Ramos (cell line): ENCODE measurements around the gene ABCA10.
"Not testable (repeated sequence)": the region's sequence is repeated elsewhere in the genome, so short reads cannot be mapped to it uniquely, and the experiment has no call there.

Source experiments
- in situ Hi-C: fragments of 300-500 bp; cut with MboI; formaldehyde crosslinking; loops from one replicate; pipeline ENCODE4 v1.14.3; 2022; ENCODE audit warnings: low sequenced_read_pairs; ENCODE audit not compliant: unreplicated experiment

The ABCA10 gene

DNA sequence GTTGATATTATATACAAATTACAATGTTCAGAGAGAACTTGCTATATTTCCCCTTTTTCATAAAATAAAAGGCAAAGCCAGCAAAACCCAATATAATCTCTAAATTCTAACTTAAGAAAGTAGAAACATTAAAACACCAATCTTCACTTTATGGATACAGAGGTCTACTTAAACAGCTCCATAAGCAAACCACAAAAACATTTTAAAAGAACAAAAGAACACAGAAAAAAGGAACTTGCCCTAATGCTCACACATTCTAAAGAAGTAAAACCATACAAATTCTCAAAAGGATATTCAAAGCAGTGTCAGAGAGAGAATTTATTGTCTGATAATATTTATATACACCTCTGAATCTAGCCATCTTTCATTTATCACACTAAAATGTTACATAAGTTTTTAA, 606 bp downstream of the ABCA10 start:
- in situ Hi-C loops = no loop called here

GRCh38 chr17:69227541-69227940, 1.1 kb downstream of the ABCA10 start:
- in situ Hi-C loops = no loop called here

DNA sequence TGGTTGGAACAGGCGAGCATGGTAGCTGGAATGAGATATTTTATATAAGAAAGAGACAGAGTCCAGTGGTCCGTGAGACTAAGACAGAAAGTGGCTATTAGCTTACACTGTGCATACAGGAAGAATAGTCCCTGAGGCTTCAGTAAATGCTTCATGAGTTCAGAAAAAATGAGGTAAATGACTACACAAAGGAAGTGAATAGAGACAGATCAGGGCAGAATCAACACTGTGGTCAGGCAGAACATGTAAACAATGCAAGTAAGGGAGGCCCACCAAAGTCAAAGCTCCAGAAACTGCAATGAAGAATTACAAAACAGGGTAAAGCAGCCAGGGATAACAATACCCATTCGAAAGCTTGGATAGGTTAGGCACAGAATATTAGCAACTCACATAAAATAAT, 4.8 kb downstream of the ABCA10 start:
- in situ Hi-C loops = no loop called here

DNA sequence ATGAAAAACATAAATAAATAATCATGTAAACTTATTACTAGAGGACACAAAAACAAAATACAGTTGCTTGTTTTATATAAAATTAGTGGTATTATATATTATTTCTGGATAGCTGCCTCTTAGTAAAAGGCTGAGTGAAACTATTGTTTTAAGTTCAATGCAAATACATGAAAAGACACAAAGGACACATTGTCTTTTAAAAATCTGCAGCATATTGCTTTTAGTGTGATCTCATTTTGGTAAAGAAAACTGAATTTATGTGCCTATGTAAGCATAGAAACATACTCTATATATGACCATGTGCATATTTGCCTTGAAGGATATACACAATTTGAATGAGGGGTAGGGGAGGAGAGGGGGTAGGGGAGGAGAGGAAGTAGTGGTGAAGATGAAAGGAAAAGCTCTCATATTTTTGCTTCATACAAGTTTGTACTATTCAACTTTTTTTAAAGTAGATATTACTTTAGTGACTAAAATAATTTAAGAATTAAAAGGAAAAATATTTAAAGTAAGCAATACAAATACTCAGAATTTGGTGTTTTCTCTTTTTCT, 5.8 kb downstream of the ABCA10 start:
- in situ Hi-C loops = no loop called here

- in situ Hi-C loops = no loop called here
These were observed 8.5 kb downstream of the ABCA10 start for GRCh38 chr17:69220098-69220497.

GRCh38 chr17:69218986-69219385, 9.6 kb downstream of the ABCA10 start:
- in situ Hi-C loops = no loop called here

GRCh38 chr17:69213059-69213813, 15.4 kb downstream of the ABCA10 start:
- in situ Hi-C loops = no loop called here

DNA sequence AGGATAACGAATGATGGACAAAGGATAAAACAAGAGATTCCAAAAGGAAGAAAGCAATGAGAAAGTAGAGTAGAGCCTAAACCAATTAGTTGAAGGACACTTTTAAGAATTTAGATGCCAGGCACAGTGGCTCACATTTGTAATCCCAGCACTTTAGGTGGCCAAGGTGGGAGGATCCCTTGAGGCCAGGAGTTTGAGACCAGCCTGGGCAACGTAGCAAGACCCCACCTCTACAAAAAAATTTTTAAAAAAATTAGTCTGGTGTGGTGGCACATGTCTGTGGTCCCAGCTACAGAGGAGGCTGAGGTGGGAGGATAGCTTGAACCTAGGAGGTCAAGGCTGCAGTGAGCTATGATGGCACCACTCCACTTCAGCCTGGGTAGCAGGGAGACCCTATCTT, 20.0 kb downstream of the ABCA10 start:
- in situ Hi-C loops = no loop called here

GRCh38 chr17:69207151-69207550, 21.5 kb downstream of the ABCA10 start:
- in situ Hi-C loops = no loop called here

DNA sequence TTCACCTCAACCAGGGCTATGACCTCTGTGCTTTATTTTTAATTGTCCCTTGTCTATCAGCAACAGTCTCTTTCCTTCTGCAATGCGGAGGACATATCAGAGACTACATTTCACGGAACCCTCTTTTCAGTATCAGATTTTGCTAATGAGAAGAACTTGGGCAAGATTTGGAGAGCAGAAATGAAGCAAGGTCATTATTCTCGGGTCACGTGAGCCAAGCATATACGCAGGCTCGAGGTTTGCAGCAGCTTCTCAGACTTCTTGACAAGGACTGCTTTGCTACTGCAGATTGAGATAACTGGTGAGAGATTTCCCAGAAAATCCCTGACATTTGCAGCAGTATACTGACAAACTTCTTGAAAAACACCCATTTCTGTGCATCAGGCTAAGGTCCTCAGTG, 30.4 kb downstream of the ABCA10 start:
- in situ Hi-C loops = no loop called here

GRCh38 chr17:69196105-69196653, 32.4 kb downstream of the ABCA10 start:
- in situ Hi-C loops = not testable (repeated sequence)

GRCh38 chr17:69192754-69193153, 35.9 kb downstream of the ABCA10 start:
- in situ Hi-C loops = no loop called here

- in situ Hi-C loops = no loop called here
These were observed 39.8 kb downstream of the ABCA10 start for GRCh38 chr17:69188796-69189195.

- in situ Hi-C loops = no loop called here
These were observed 40.6 kb downstream of the ABCA10 start for GRCh38 chr17:69188064-69188463.

- in situ Hi-C loops = no loop called here
These were observed 41.3 kb downstream of the ABCA10 start for GRCh38 chr17:69187294-69187693.

DNA sequence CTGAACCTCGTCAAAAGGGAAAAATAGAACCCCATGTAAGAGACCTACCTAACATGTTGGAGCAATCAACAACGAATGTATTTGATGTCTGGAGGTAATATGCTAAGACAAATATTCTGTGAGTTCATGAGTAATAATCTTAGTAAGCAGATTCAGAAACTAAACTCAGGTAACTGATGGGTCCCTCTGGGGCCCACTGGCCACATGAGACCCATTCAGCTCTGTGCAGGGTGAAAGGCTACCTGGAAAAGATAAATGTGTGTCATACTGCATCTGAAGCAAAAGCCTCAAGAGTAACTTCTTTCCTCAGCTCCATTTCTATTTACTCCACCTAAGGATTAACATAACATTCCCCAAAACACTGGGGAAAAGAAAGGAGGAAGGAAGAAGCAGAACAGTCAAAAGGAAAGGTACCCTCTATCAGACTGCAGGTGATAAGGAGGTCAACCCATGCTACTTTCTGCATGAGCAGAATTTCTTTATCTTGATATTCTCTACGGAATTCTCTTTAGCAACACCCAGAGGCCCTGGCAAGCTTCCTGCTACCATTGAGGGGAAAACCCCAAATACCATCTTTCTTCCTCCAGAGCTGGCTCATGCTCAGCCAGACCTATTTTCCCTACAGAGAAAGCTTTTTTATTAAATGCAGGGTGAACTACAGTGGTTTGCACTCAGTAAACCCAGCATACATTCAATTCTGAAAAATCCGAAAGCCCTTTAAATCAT, 49.2 kb downstream of the ABCA10 start:
- in situ Hi-C loops = no loop called here

DNA sequence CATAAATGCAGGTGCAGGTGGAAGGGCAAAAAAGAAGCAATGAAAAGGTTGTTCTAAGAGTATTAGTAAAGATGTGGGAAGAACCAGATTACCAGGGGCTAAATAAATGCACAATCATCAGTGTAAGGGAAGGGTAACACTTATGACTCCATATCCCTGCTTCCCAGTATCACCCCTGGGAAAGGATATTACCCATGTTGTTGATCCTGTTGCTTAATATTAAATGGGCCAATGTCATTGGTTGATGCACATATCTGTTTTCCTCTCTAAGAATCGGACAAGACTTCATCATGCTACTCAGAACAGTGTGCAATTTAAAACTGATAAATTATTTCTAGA, 52.2 kb downstream of the ABCA10 start:
- in situ Hi-C loops = no loop called here

- in situ Hi-C loops = no loop called here
These were observed 52.8 kb downstream of the ABCA10 start for GRCh38 chr17:69175625-69176456.

DNA sequence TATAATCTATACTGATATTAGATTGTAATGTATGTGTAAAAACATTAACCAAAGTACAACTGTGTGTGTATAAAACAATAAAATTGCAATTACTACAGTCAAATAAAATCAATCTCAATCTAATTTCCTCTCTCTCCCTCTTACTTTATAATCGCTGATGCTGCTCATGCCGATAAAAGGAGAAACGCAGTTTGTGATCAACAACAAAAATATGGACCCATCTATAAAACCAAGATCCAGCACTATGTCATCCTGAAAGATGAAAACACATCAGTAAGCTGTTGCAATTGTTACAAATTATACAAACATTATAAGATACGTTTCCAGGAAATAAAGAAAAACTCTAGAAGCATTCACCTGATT, 53.4 kb downstream of the ABCA10 start:
- in situ Hi-C loops = no loop called here

DNA sequence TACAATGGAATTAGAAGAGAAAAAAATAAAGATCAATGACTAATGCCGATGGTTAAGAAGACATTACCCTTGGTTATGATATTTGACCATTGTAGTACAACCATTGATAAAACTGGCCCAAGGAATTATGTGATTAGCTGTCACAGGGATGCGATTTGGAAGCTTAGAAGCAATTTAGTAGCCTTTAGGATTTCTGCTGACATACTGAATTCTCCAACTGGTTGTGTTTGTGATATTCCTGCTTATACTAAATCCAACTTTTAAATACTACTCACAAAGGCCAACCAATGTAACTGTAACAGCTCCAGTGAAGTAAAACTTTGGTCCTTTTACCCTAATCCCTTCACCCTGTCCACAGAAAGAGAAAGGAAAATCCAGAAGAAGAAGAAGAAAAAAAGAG, 55.5 kb downstream of the ABCA10 start:
- in situ Hi-C loops = no loop called here

DNA sequence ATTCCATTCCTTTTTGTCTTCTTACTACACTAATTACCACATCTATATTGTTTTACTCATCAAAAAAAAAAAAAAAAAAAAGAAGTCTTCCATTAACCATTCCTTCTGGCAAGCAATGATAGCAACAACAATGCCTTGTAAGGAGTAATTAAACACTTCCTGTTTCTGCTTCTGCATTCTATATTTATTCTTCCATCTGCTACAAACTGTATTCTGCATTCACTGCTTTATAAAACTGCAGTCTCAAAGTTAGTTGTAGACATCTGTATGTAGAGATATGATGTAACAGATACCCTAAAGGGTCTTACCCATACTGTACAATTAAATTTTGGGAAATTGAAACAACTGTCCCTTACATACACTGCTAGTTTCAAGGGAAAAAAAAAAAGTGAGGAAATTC, 58.2 kb downstream of the ABCA10 start:
- in situ Hi-C loops = no loop called here
